Ectodermal cell (in vitro differentiated cells): Measurements from ENCODE around the gene SPEM1.

Experiments used
- H3K27ac ChIP-seq: 2 replicates; pipeline ENCODE4 v1.7.0; 2013; ENCODE audit warnings: mild to moderate bottlenecking, low read depth, low read length; ENCODE audit not compliant: insufficient read depth, poor library complexity, severe bottlenecking
- H3K27me3 ChIP-seq: 2 replicates; pipeline ENCODE4 v1.7.0; 2013; ENCODE audit warnings: mild to moderate bottlenecking, low read length; ENCODE audit not compliant: insufficient read depth, control insufficient read depth, poor library complexity, severe bottlenecking
- H3K36me3 ChIP-seq: one replicate; pipeline ENCODE4 v1.7.0; 2013; ENCODE audit warnings: low read length; ENCODE audit not compliant: control insufficient read depth, insufficient read depth
- H3K4me1 ChIP-seq: one replicate; pipeline ENCODE4 v1.7.0; 2013; ENCODE audit warnings: low read length; ENCODE audit not compliant: control insufficient read depth, insufficient read depth
- H3K4me3 ChIP-seq: 2 replicates; pipeline ENCODE4 v1.7.0; 2013; ENCODE audit warnings: low read depth, low read length, control low read depth; ENCODE audit not compliant: insufficient read depth
- H3K9me3 ChIP-seq: 2 replicates; pipeline ENCODE4 v1.7.0; 2013; ENCODE audit warnings: mild to moderate bottlenecking, low read length, moderate library complexity; ENCODE audit not compliant: control insufficient read depth
- WGBS, 2 experiments: methylation state at CpG; one replicate each; pipeline ENCODE4 v1.1.7; 2013; ENCODE audit warnings: missing lambda C conversion rate in 2 of 2; 5-methylcytosine and 5-hydroxymethylcytosine counted together

The SPEM1 gene

GRCh38 chr17:7462474-7463371, 42.6 kb downstream of the SPEM1 start:
- H3K4me1 ChIP-seq = peaks cover 10% of the 10 kb centered on the region
- H3K36me3 ChIP-seq = peaks cover 4% of the 10 kb centered on the region
- WGBS, 2 experiments = 95% methylated on average over 44 of the region's 44 CpGs
- no peaks in the 10 kb centered on the region for H3K27me3 ChIP-seq
- no peak overlapping the region for H3K4me3 ChIP-seq
- H3K27ac ChIP-seq = no peak overlapping the region
- H3K9me3 ChIP-seq = no peaks in the 10 kb centered on the region

GRCh38 chr17:7463372-7463846, 43.3 kb downstream of the SPEM1 start:
- H3K9me3 ChIP-seq = no peaks in the 10 kb centered on the region
- no peaks in the 10 kb centered on the region for H3K27me3 ChIP-seq
- no peak overlapping the region for H3K27ac ChIP-seq
- H3K36me3 ChIP-seq = peaks cover 4% of the 10 kb centered on the region
- WGBS, 2 experiments = 92% methylated on average over 13 to 14 of the region's 14 CpGs
- peaks cover 12% of the 10 kb centered on the region for H3K4me1 ChIP-seq
- H3K4me3 ChIP-seq = no peak overlapping the region

GRCh38 chr17:7464081-7464480, 44.0 kb downstream of the SPEM1 start:
- H3K36me3 ChIP-seq = peaks cover 4% of the 10 kb centered on the region
- no peak overlapping the region for H3K4me3 ChIP-seq
- H3K9me3 ChIP-seq = no peaks in the 10 kb centered on the region
- H3K4me1 ChIP-seq = peaks cover 12% of the 10 kb centered on the region
- 95 to 96% methylated on average over 9 of the region's 9 CpGs for WGBS, 2 experiments
- no peaks in the 10 kb centered on the region for H3K27me3 ChIP-seq
- no peak overlapping the region for H3K27ac ChIP-seq

GRCh38 chr17:7465597-7466275, 45.6 kb downstream of the SPEM1 start:
- Histone ChIP-seq H3K27me3 (no peaks in the 10 kb centered on the region), H3K9me3 (no peaks in the 10 kb centered on the region), H3K4me3 (no peak overlapping the region), H3K4me1 (peaks cover 12% of the 10 kb centered on the region), H3K36me3 (peaks cover 4% of the 10 kb centered on the region), H3K27ac (no peak overlapping the region)
- WGBS, 2 experiments = 95% methylated on average over 33 of the region's 33 CpGs

- peaks cover 4% of the 10 kb centered on the region for H3K36me3 ChIP-seq
Observed at GRCh38 chr17:7466318-7466638, 46.2 kb downstream of the SPEM1 start.

GRCh38 chr17:7466639-7467341, 46.7 kb downstream of the SPEM1 start:
- Histone ChIP-seq H3K36me3 (peaks cover 4% of the 10 kb centered on the region), H3K4me3 (no peak overlapping the region), H3K27me3 (no peaks in the 10 kb centered on the region), H3K27ac (no peak overlapping the region), H3K4me1 (peaks cover 6% of the 10 kb centered on the region), H3K9me3 (no peaks in the 10 kb centered on the region)
- WGBS, 2 experiments = 92 to 93% methylated on average over 16 of the region's 16 CpGs

More at GRCh38 chr17:7466318-7466638, 46.2 kb downstream of the SPEM1 start:
- Histone ChIP-seq H3K9me3 (no peaks in the 10 kb centered on the region), H3K4me3 (no peak overlapping the region), H3K27me3 (no peaks in the 10 kb centered on the region), H3K4me1 (peaks cover 11% of the 10 kb centered on the region), H3K27ac (no peak overlapping the region)
- WGBS, 2 experiments = 96 to 97% methylated on average over 9 of the region's 9 CpGs

- H3K4me1 ChIP-seq = peaks cover 6% of the 10 kb centered on the region
- no peak overlapping the region for H3K4me3 ChIP-seq
- peaks cover 4% of the 10 kb centered on the region for H3K36me3 ChIP-seq
- H3K27me3 ChIP-seq = no peaks in the 10 kb centered on the region
- H3K27ac ChIP-seq = no peak overlapping the region
- 94% methylated on average over 3 of the region's 3 CpGs for WGBS, 2 experiments
- H3K9me3 ChIP-seq = no peaks in the 10 kb centered on the region
Observed at GRCh38 chr17:7467498-7467897, 47.4 kb downstream of the SPEM1 start.

GRCh38 chr17:7468290-7468689, 48.2 kb downstream of the SPEM1 start:
- Histone ChIP-seq H3K27ac (no peak overlapping the region), H3K4me1 (peaks cover 6% of the 10 kb centered on the region), H3K27me3 (no peaks in the 10 kb centered on the region), H3K36me3 (peaks cover 4% of the 10 kb centered on the region), H3K9me3 (no peaks in the 10 kb centered on the region), H3K4me3 (no peak overlapping the region)
- 94 to 95% methylated on average over 11 of the region's 11 CpGs for WGBS, 2 experiments

- no peaks in the 10 kb centered on the region for H3K36me3 ChIP-seq
- WGBS, 2 experiments = 91 to 92% methylated on average over 12 of the region's 12 CpGs
- no peaks in the 10 kb centered on the region for H3K9me3 ChIP-seq
- H3K27ac ChIP-seq = no peak overlapping the region
- H3K4me3 ChIP-seq = no peak overlapping the region
- H3K4me1 ChIP-seq = peaks cover 6% of the 10 kb centered on the region
- no peaks in the 10 kb centered on the region for H3K27me3 ChIP-seq
Observed at GRCh38 chr17:7468804-7469389, 48.8 kb downstream of the SPEM1 start.
